Measurements from ENCODE around the gene TRANK1. TPM values are rescaled to one million over a fixed set of nuclear protein-coding genes. Genes with fewer than 3 reads are reported as not detected.

The TRANK1 gene
- total RNA-seq, 1 donor from 2014 or later = 24.9 TPM

DNA sequence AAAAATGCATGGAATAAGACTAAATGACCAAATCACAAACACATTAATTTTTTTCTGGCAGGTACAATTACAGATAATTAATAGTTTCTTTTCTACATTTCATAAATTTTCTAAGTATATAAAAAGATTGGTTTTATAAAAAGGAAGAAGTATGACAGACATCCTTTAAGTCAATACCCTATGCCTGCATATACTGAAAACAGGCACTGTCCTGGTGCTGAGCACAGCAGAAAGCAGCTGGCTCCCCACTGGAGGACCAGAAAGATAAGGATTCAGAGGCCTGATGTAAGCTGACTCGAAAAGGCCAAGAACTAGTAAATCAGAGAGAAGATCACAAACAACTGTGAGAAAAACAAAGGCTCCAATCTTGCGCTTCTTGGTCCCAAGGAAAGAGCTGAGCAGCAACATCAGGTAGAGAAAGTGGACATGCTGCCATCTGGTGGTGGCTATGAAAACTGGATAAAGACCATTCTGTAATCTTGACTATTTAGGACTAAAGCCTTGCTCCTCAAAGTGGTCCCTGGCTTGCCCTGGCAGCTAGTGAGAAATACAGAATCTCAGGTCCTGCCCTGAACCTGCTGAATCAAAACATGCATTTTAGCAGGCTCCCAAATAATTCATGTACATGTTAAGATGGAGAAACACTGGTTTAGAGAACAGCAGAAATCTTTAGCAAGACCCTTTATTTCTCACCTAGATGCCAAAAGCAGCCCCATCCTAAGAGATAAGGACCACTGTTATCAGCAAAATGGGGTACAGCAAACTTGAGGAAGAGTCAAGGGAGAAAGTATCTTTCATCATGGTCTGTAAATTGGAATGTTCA is 76.0 kb downstream of the TRANK1 start:
- Mint-ChIP-seq H3K27me3 (ENCODE audit: unreplicated experiment) (no peaks in the 10 kb centered on the region), H3K27ac (ENCODE audit: unreplicated experiment) (no peak overlapping the region), H3K4me3 (ENCODE audit: unreplicated experiment) (no peak overlapping the region), H3K9me3 (ENCODE audit: unreplicated experiment) (no peaks in the 10 kb centered on the region), H3K36me3 (ENCODE audit: unreplicated experiment) (peaks cover 7% of the 10 kb centered on the region), H3K4me1 (ENCODE audit: unreplicated experiment) (no peaks in the 10 kb centered on the region)
- no peak for DNase-seq (ENCODE audit: extremely low spot score, unreplicated experiment)
- TF ChIP-seq, protein P1, sequence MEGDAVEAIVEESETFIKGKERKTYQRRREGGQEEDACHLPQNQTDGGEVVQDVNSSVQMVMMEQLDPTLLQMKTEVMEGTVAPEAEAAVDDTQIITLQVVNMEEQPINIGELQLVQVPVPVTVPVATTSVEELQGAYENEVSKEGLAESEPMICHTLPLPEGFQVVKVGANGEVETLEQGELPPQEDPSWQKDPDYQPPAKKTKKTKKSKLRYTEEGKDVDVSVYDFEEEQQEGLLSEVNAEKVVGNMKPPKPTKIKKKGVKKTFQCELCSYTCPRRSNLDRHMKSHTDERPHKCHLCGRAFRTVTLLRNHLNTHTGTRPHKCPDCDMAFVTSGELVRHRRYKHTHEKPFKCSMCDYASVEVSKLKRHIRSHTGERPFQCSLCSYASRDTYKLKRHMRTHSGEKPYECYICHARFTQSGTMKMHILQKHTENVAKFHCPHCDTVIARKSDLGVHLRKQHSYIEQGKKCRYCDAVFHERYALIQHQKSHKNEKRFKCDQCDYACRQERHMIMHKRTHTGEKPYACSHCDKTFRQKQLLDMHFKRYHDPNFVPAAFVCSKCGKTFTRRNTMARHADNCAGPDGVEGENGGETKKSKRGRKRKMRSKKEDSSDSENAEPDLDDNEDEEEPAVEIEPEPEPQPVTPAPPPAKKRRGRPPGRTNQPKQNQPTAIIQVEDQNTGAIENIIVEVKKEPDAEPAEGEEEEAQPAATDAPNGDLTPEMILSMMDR (IDR thresholded peaks at IDR 0.05) = peak; percentile 86

DNA sequence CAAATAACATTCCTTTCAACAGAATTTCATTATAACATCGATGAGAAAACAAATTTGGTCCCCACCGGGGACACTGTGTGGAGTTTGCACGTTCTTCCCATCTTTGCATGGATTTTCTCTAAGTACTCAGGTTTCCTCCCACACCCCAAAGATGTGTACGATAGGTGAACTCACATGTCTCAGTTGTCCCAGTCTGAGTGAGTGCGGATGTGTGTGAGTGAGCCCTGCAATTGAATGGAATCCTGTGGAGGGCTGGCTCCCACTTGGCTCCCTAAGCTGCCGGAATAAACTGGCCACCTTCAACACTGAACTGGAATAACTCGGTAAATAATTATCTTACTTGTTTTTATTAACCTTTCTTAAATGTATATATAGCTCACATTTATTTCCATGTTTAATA is 77.0 kb downstream of the TRANK1 start:
- no peak for DNase-seq (ENCODE audit: extremely low spot score, unreplicated experiment)
- Mint-ChIP-seq H3K4me3 (ENCODE audit: unreplicated experiment) (no peak overlapping the region), H3K27ac (ENCODE audit: unreplicated experiment) (no peak overlapping the region), H3K4me1 (ENCODE audit: unreplicated experiment) (no peaks in the 10 kb centered on the region), H3K27me3 (ENCODE audit: unreplicated experiment) (no peaks in the 10 kb centered on the region), H3K9me3 (ENCODE audit: unreplicated experiment) (no peaks in the 10 kb centered on the region), H3K36me3 (ENCODE audit: unreplicated experiment) (peaks cover 9% of the 10 kb centered on the region)
- TF ChIP-seq, protein P1 (IDR thresholded peaks at IDR 0.05) = no peak

DNA sequence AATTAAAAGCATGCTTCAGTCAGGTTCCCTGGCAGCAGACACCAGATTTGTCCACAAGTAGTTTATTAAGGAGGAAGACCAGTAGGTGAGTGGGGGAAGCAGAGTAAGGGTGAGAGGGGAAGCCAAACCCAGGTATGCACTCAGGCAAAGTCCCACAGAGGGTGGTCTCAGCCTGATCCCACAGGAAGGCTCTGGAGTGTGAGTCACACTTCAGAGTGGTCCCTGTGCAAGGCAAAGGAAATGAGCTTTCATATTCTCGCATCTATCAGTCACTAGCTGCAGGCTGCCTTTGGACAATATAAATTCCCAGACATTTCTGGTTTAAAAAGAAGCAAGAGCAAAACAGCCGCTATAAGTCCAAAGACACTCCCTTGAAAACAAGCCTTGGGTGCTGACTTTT is 78.5 kb downstream of the TRANK1 start:
- Mint-ChIP-seq H3K36me3 (ENCODE audit: unreplicated experiment) (peaks cover 8% of the 10 kb centered on the region), H3K4me1 (ENCODE audit: unreplicated experiment) (no peaks in the 10 kb centered on the region), H3K9me3 (ENCODE audit: unreplicated experiment) (no peaks in the 10 kb centered on the region), H3K4me3 (ENCODE audit: unreplicated experiment) (no peak overlapping the region), H3K27ac (ENCODE audit: unreplicated experiment) (no peak overlapping the region), H3K27me3 (ENCODE audit: unreplicated experiment) (no peaks in the 10 kb centered on the region)
- TF ChIP-seq, protein P1 (IDR thresholded peaks at IDR 0.05) = no peak
- no peak for DNase-seq (ENCODE audit: extremely low spot score, unreplicated experiment)

DNA sequence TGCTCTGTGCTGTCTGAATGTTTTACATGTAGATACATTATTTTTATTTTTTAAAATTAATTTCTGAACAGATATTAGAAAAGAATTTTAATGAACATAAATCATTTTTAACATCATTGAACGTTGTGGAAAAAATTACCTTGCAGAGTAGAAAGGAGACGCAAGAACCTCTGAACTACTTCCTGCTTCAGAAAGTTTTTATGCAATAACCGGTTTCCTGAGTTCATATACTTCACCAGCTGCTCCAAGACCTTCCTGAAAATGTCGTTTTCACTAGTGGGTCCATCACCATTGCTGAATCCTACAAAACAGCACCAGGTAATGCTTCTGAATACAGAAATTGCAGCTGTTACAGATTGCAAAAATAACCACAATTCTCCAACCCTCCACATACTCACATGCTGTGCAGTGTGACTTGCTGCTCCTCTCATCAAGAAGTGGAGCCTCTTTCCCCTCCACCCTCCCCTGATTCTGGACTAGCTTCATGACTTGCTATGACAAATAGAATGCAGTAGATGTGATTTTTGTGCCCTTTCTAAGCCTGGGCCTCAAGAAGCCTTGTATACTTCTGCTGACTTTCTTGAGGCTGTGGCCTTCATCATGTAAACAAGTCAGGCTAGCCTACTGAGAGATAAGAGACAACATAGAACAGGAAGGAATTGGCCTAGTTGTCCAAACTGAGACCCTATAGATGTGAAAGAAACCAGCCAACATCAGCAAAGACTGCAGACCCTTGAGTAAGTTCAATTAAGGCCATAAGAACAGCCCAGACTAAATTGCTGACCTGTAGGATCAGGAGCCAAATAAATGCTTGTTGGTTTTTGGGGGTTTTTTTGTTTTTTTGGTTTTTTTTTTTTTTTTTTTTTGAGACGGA is 80.4 kb downstream of the TRANK1 start:
- H3K36me3 Mint-ChIP-seq (ENCODE audit: unreplicated experiment) = peaks cover 22% of the 10 kb centered on the region
- no peaks in the 10 kb centered on the region for H3K4me1 Mint-ChIP-seq (ENCODE audit: unreplicated experiment)
- no peak for DNase-seq (ENCODE audit: extremely low spot score, unreplicated experiment)
- no peak overlapping the region for H3K4me3 Mint-ChIP-seq (ENCODE audit: unreplicated experiment)
- no peak overlapping the region for H3K27ac Mint-ChIP-seq (ENCODE audit: unreplicated experiment)
- no peaks in the 10 kb centered on the region for H3K27me3 Mint-ChIP-seq (ENCODE audit: unreplicated experiment)
- H3K9me3 Mint-ChIP-seq (ENCODE audit: unreplicated experiment) = no peaks in the 10 kb centered on the region
- TF ChIP-seq, protein P1 (IDR thresholded peaks at IDR 0.05) = no peak

All from osteocyte (in vitro differentiated cells).